HepG2 (cell line): ENCODE results near the gene PA2G4. TPM values are rescaled to one million over a fixed set of nuclear protein-coding genes. Genes with fewer than 3 reads are reported as not detected.
A peak's percentile ranks its signal among the peaks of the same experiment; 100 is the strongest.

Experiments used
- ATAC-seq: fragments of 200-7000 bp; cut with Tn5 transposase; 3 replicates; pipeline ENCODE4 v1.9.1; 2020; ENCODE audit warnings: mild to moderate bottlenecking, moderate library complexity
- BruUV-seq: library from RNA; stranded (reverse); fragments of 400-500 nt; replicated peaks from 2 replicates; lab custom pipeline; 2021; lab: Mats Ljungman, UMichigan
- CTCF ChIA-PET: fragments of 300-600 bp; formaldehyde crosslinking; extraction: SDS; loops from one replicate; lab custom pipeline; 2021; ENCODE audit warnings: low total read pairs, inconsistent platforms, low intra/inter-chr PET ratio; lab: Yijun Ruan, JAX
- POLR2A ChIA-PET: fragments of 350-600 bp; sonication (Branson Sonifier 250); formaldehyde crosslinking; loops from one replicate; lab custom pipeline; 2020; ENCODE audit warnings: antibody characterized with exemption, inconsistent platforms; lab: Yijun Ruan, JAX
- DNase-seq: peaks from one replicate; pipeline ENCODE4 v3.0.0-alpha.2; 2015; ENCODE audit warnings: low spot score
- FAIRE-seq: peaks from 3 replicates; lab custom pipeline; 2011; peaks lifted over from hg19 to GRCh38; lab: Jason Lieb, UNC
- H2AFZ ChIP-seq: one replicate; pipeline ENCODE4 v1.6.1; 2011; ENCODE audit warnings: low read length, inconsistent platforms
- H3K27ac ChIP-seq: fragments of 300-600 bp; 3 replicates; pipeline ENCODE4 v1.8.0; 2011; ENCODE audit warnings: mixed run types, mild to moderate bottlenecking, mixed read lengths, low read length, inconsistent platforms; ENCODE audit not compliant: insufficient read depth; ENCODE audit errors: extremely low read length
- H3K27me3 ChIP-seq, 2 experiments: fragments of 200-600 bp in 1 of 2; 2 replicates in 1 of 2; 3 replicates in 1 of 2; pipeline versions ENCODE4 v1.6.0 to v1.8.0; 2011; ENCODE audit warnings: low read length in 2 of 2, mild to moderate bottlenecking in 2 of 2, moderate library complexity in 2 of 2, inconsistent platforms in 1 of 2; ENCODE audit not compliant: insufficient read depth in 2 of 2, control insufficient read depth in 1 of 2
- H3K36me3 ChIP-seq, 2 experiments: fragments of 200-600 bp in 1 of 2; replicated peaks in 1 of 2; 2 replicates in 1 of 2; 3 replicates in 1 of 2; pipeline versions ENCODE4 v1.5.1 to v1.8.0; 2011; ENCODE audit warnings: low read length in 2 of 2, inconsistent platforms in 1 of 2; ENCODE audit not compliant: insufficient read depth in 2 of 2, control insufficient read depth in 1 of 2
- H3K4me1 ChIP-seq: 2 replicates; pipeline ENCODE4 v1.5.1; 2012; ENCODE audit warnings: low read length, inconsistent platforms; ENCODE audit not compliant: insufficient read depth
- H3K4me2 ChIP-seq: 2 replicates; pipeline ENCODE4 v1.6.0; 2011; ENCODE audit warnings: low read depth, low read length, inconsistent platforms
- H3K4me3 ChIP-seq, 3 experiments: fragments of 200-600 bp in 1 of 3; sonication (generic), shearing (Covaris generic) in 1 of 3; replicated peaks in 1 of 3; 2 replicates each; pipeline ENCODE4 v1.5.1; 2011 to 2016; ENCODE audit warnings: low read length in 3 of 3, inconsistent platforms in 2 of 3, low read depth in 2 of 3, mild to moderate bottlenecking in 2 of 3, control low read depth in 1 of 3, mixed read lengths in 1 of 3; ENCODE audit not compliant: insufficient read depth in 1 of 3
- H3K79me2 ChIP-seq: one replicate; pipeline ENCODE4 v1.6.1; 2011; ENCODE audit warnings: low read length, inconsistent platforms; ENCODE audit not compliant: insufficient read depth
- H3K9ac ChIP-seq: 2 replicates; pipeline ENCODE4 v1.6.0; 2011; ENCODE audit warnings: mild to moderate bottlenecking, low read depth, low read length, inconsistent platforms; ENCODE audit not compliant: insufficient read depth
- H3K9me3 ChIP-seq: 2 replicates; pipeline ENCODE4 v1.5.1; 2012; ENCODE audit warnings: mild to moderate bottlenecking, low read length
- H4K20me1 ChIP-seq: 2 replicates; pipeline ENCODE4 v1.6.0; 2011; ENCODE audit warnings: inconsistent platforms, mild to moderate bottlenecking, low read length, moderate library complexity; ENCODE audit not compliant: insufficient read depth
- ASH2L ChIP-seq: fragments of 300-600, 200-600 bp; sonication (generic); IDR thresholded peaks from 2 replicates; pipeline ENCODE4 v1.7.0; 2017; ENCODE audit warnings: low read depth, mild to moderate bottlenecking, moderate library complexity, mixed read lengths, low read length; ENCODE audit not compliant: insufficient read length
- FOXA1 ChIP-seq, 2 experiments: fragments of 450-650 bp in 1 of 2; sonication (generic) in 1 of 2; formaldehyde crosslinking in 1 of 2; IDR thresholded peaks; 2 replicates each; pipeline versions ENCODE4 v1.4.0 to v1.6.1; 2016 to 2020; ENCODE audit warnings: missing genetic modification reagents in 1 of 2
- FOXP4 ChIP-seq: sonication (generic); formaldehyde crosslinking; IDR thresholded peaks from 2 replicates; pipeline ENCODE4 v1.4.0; 2020; ENCODE audit warnings: missing genetic modification reagents
- HDAC2 ChIP-seq: sonication (generic); formaldehyde crosslinking; IDR thresholded peaks from 2 replicates; pipeline ENCODE4 v1.4.0; 2020; ENCODE audit warnings: missing genetic modification reagents
- HOXA3 ChIP-seq: sonication (generic); formaldehyde crosslinking; IDR thresholded peaks from 2 replicates; pipeline ENCODE4 v1.5.0; 2020; ENCODE audit warnings: missing genetic modification reagents
- HOXA9 ChIP-seq: sonication (generic); formaldehyde crosslinking; IDR thresholded peaks from 2 replicates; pipeline ENCODE4 v1.8.1; 2022; ENCODE audit warnings: missing genetic modification reagents, mild to moderate bottlenecking, moderate library complexity, borderline replicate concordance
- MED1 ChIP-seq: sonication (generic); formaldehyde crosslinking; IDR thresholded peaks from 2 replicates; pipeline ENCODE4 v1.4.0; 2020; ENCODE audit warnings: missing genetic modification reagents
- MXD4 ChIP-seq: IDR thresholded peaks from 2 replicates; pipeline ENCODE4 v1.6.1; 2016; ENCODE audit warnings: mild to moderate bottlenecking, missing biosample characterization, missing genetic modification reagents
- RARA ChIP-seq: IDR thresholded peaks from 2 replicates; pipeline ENCODE4 v1.6.1; 2016; ENCODE audit warnings: missing genetic modification reagents, missing compliant biosample characterization
- RBFOX2 ChIP-seq: fragments of 200-400 bp; formaldehyde crosslinking; IDR thresholded peaks from 2 replicates; pipeline ENCODE4 v1.6.1; 2017; ENCODE audit warnings: low read depth, mild to moderate bottlenecking, low read length
- TEAD3 ChIP-seq: optimal IDR thresholded peaks from 2 replicates; pipeline ENCODE3; 2016; ENCODE audit warnings: borderline replicate concordance
- ZIK1 ChIP-seq: sonication (generic); formaldehyde crosslinking; IDR thresholded peaks from 2 replicates; pipeline ENCODE4 v1.5.0; 2020; ENCODE audit warnings: mild to moderate bottlenecking, low read depth, missing genetic modification reagents, borderline replicate concordance
- ZNF335 ChIP-seq: sonication (generic); formaldehyde crosslinking; IDR thresholded peaks from 2 replicates; pipeline ENCODE4 v1.4.0; 2020; ENCODE audit warnings: missing genetic modification reagents
- ZNF644 ChIP-seq: IDR thresholded peaks from 2 replicates; pipeline ENCODE4 v1.6.1; 2016; ENCODE audit warnings: low read depth
- WGBS: methylation state at CpG from one replicate; pipeline ENCODE4 v1.1.6; 2017; ENCODE audit warnings: low lambda C conversion rate; 5-methylcytosine and 5-hydroxymethylcytosine counted together
- in situ Hi-C: cut with HindIII; loops from 2 replicates; pipeline ENCODE4 v1.10.0; 2017; ENCODE audit warnings: low pct_unique_long_range_greater_than_20kb; ENCODE audit not compliant: extremely low pct_ligation_motif_present
- intact Hi-C: fragments of 100-400 bp; cut with micrococcal nuclease; formaldehyde crosslinking; loops from one replicate; pipeline ENCODE4 v1.10.0; 2022; ENCODE audit not compliant: unreplicated experiment
- polyA plus RNA-seq, 8 experiments: library from polyadenylated mRNA; depleted of rRNA in 3 of 8; stranded (reverse) in 7 of 8; unstranded in 1 of 8; fragments of >200 nt; fragmentation: Illumina TruSeq in 4 of 8; extraction: Trizol in 4 of 8; gene quantifications; 2 replicates each; pipeline versions ENCODE4 v1.2.1 to v1.2.3, GENCODE V29; 2011 to 2016; ENCODE audit warnings: low read depth in 4 of 8, missing spikeins in 1 of 8, mixed read lengths in 1 of 8; ENCODE audit not compliant: insufficient read depth in 1 of 8
- total RNA-seq, 5 experiments: library from RNA; depleted of rRNA; stranded (reverse); fragments of >200 nt; fragmentation: Illumina TruSeq; extraction: Trizol; gene quantifications; 2 replicates each; pipeline ENCODE4 v1.2.3, GENCODE V29; 2016; ENCODE audit warnings: low read depth in 1 of 5
- TF ChIP-seq, protein P1 (sequence below): sonication (generic); formaldehyde crosslinking; IDR thresholded peaks from 2 replicates; pipeline ENCODE4 v1.4.0; 2020; ENCODE audit warnings: missing genetic modification reagents
- TF ChIP-seq, protein P2 (sequence below): sonication (generic); formaldehyde crosslinking; IDR thresholded peaks from 2 replicates; pipeline ENCODE4 v1.4.0; 2020; ENCODE audit warnings: missing genetic modification reagents, borderline replicate concordance
- TF ChIP-seq, protein P3 (sequence below): IDR thresholded peaks from 2 replicates; pipeline ENCODE4 v1.6.1; 2012; ENCODE audit warnings: inconsistent platforms

The PA2G4 gene
- total and polyA plus RNA-seq, 2 of the 13 experiments (the other 11 are each of a cell fraction or from before 2014, with no cell fraction given): 147 to 240 TPM

DNA sequence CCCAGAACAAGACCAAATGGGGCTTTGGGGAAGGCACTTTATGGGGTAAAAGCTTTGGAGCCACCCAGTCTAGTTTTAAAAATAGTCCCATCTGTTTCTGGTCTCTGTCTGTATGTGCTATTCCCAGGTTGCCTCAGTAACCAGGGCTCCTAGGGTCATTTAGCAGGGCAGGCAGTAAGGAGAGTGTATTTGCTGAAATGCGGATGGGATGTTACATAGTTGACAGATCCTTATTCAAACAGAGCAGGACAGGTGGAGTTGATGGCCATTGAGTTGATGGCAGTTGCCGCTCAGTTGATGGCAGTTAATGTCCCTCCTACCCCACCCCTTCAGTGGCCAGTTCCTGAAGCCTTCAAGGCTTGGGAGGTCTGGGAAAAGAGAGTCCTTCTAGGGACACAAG is 18.3 kb downstream of the PA2G4 start:
- H3K9me3 ChIP-seq: no peaks in the 10 kb centered on the region
- intact Hi-C loops: no loop called here
- H3K79me2 ChIP-seq: peaks cover 8% of the 10 kb centered on the region
- FAIRE-seq (peak; percentile 18), ATAC-seq (peak; percentile 5; the same call in 1 of the 3 replicates), DNase-seq (peak; percentile 71)
- H3K4me2 ChIP-seq: no peak overlapping the region
- no peaks in the 10 kb centered on the region for H4K20me1 ChIP-seq
- H3K4me1 ChIP-seq: peaks cover 89% of the 10 kb centered on the region
- in situ Hi-C loops: loop anchor here (5.0 kb wide), 1 partner anchor 35 kb away; the partner anchor contains the start of gene MYL6
- WGBS: 20% methylated on average over 1 of the region's 2 CpGs
- BruUV-seq: no TSS peak
- no peak overlapping the region for H2AFZ ChIP-seq
- H3K9ac ChIP-seq: no peak overlapping the region
- CTCF ChIA-PET: no interaction called here
- no peaks in the 10 kb centered on the region; a peak in 1 of 5 replicates for H3K27me3 ChIP-seq
- no peak overlapping the region for H3K4me3 ChIP-seq
- H3K27ac ChIP-seq: peak overlapping the region; percentile 52
- 0 out of 5 replicates have a peak, but pooled peaks cover 0 to 4% of the 10 kb centered on the region in 2 experiments for H3K36me3 ChIP-seq
- POLR2A ChIA-PET: interaction anchor here (1.4 kb wide), 1 partner anchor 99 kb away, joined by 5 read pairs; the partner anchor contains the start of gene RNF41
- TF ChIP-seq ZNF644 (CRISPR knock-in tag) (0 out of 2 replicates have a peak, but pooled peaks have one; percentile 40), RBFOX2 (0 out of 2 replicates have a peak, but pooled peaks have one; percentile 30), TEAD3 (CRISPR knock-in tag) (peak; percentile 25), RARA (no peak), HOXA3 (0 out of 2 replicates have a peak, but pooled peaks have one; percentile 19), MXD4 (no peak), ZIK1 (no peak), FOXA1 (IDR thresholded peaks at IDR 0.05) (no peak), FOXA1 (CRISPR knock-in tag; IDR thresholded peaks at IDR 0.05) (peak; percentile 55; the same call in 1 of the 2 replicates), ASH2L (no peak), HDAC2 (CRISPR knock-in tag) (0 out of 2 replicates have a peak, but pooled peaks have one; percentile 19), MED1 (CRISPR knock-in tag) (0 out of 2 replicates have a peak, but pooled peaks have one; percentile 22), ZNF335 (no peak), HOXA9 (CRISPR knock-in tag) (no peak), FOXP4 (0 out of 2 replicates have a peak, but pooled peaks have one; percentile 20)
- TF ChIP-seq, protein P1, sequence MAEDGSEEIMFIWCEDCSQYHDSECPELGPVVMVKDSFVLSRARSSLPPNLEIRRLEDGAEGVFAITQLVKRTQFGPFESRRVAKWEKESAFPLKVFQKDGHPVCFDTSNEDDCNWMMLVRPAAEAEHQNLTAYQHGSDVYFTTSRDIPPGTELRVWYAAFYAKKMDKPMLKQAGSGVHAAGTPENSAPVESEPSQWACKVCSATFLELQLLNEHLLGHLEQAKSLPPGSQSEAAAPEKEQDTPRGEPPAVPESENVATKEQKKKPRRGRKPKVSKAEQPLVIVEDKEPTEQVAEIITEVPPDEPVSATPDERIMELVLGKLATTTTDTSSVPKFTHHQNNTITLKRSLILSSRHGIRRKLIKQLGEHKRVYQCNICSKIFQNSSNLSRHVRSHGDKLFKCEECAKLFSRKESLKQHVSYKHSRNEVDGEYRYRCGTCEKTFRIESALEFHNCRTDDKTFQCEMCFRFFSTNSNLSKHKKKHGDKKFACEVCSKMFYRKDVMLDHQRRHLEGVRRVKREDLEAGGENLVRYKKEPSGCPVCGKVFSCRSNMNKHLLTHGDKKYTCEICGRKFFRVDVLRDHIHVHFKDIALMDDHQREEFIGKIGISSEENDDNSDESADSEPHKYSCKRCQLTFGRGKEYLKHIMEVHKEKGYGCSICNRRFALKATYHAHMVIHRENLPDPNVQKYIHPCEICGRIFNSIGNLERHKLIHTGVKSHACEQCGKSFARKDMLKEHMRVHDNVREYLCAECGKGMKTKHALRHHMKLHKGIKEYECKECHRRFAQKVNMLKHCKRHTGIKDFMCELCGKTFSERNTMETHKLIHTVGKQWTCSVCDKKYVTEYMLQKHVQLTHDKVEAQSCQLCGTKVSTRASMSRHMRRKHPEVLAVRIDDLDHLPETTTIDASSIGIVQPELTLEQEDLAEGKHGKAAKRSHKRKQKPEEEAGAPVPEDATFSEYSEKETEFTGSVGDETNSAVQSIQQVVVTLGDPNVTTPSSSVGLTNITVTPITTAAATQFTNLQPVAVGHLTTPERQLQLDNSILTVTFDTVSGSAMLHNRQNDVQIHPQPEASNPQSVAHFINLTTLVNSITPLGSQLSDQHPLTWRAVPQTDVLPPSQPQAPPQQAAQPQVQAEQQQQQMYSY (CRISPR knock-in tag): peak; percentile 72; the same call in 1 of the 2 replicates
- TF ChIP-seq, protein P2, sequence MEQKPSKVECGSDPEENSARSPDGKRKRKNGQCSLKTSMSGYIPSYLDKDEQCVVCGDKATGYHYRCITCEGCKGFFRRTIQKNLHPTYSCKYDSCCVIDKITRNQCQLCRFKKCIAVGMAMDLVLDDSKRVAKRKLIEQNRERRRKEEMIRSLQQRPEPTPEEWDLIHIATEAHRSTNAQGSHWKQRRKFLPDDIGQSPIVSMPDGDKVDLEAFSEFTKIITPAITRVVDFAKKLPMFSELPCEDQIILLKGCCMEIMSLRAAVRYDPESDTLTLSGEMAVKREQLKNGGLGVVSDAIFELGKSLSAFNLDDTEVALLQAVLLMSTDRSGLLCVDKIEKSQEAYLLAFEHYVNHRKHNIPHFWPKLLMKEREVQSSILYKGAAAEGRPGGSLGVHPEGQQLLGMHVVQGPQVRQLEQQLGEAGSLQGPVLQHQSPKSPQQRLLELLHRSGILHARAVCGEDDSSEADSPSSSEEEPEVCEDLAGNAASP (CRISPR knock-in tag): peak; percentile 59; the same call in 1 of the 2 replicates
- TF ChIP-seq, protein P3, sequence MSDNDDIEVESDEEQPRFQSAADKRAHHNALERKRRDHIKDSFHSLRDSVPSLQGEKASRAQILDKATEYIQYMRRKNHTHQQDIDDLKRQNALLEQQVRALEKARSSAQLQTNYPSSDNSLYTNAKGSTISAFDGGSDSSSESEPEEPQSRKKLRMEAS: no peak; the same call in 1 of the 2 replicates
